ENCODE data around the gene SND1.
A peak's percentile ranks its signal among the peaks of the same experiment; 100 is the strongest.
"Not testable (repeated sequence)": the region's sequence is repeated elsewhere in the genome, so short reads cannot be mapped to it uniquely, and the experiment has no call there.

The SND1 gene

GRCh38 chr7:127940381-127941160 is 288.6 kb downstream of the SND1 start:
- DNase-seq: peak in 2 of 14 donors; percentile 7 to 14

GRCh38 chr7:127941476-127942210 is 289.6 kb downstream of the SND1 start:
- peak in 1 of 14 donors; percentile 47 for DNase-seq

DNA sequence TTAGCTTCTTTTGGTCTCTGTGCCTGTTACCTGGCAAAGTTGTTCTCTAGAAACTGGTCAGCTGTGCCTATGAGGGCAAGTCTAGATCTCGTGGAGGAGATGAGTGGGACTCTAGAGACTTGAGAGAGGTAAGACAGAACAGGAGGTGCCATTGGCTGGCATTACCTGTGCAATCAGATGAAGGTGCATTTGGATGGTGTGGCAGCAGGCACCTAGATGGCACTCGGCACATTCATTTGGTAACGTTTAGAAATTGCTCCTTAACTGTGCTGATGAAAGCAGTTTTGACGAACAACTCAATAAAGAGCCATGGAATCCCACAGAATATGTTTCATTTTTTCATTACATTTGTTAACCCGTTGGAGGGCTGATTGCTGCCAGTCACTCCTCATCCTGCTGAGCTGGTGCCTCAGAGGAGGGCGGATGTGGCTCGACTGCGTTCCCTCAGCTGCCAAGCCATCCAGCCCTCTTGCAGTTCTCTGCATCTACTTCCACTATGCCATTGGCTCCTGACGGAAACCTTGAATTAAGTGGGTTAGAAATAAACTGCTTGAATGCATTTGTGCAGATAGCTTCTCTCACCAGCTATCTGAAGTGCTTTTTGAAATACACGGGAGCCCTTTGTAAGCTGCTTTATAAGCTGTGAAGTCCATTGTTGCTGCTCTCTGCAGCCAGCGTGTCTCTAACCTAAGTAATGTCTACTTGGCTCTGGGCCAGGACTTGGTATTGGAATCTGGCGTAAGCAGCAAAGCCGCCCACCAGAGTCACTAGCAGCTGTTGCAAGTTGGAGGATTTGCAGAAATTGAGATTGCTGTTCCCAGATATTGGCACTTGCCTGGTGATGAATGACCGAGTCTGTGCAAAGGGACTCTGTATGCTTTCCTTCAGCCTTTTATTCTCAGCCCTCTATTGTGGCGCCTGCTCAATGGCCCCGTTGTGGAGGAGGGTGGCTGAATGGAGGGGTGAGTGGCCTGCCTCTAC is 291.8 kb downstream of the SND1 start:
- DNase-seq: peak in 12 of 14 donors; percentile 31 to 81 (median 70)

DNA sequence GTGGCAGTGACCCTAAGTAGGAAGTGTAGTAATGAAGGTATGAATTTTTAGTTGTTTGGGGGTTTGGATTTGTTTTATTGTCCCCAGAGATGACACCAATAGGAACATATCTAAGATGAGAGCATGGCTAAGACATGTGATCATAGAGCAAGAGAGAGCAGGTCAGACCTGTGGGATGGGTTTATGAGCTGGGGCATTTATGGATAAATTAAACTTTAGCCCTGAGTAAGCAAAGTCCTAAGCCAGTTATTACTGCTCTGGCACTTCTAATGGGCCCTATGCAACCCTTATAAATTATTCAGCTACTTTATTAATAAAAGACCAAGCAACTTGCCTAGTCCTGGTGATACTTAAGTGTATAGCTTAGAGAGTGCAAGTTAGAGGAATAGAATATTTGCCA is 294.1 kb downstream of the SND1 start:
- no peak for DNase-seq

GRCh38 chr7:127946847-127947246 is 294.9 kb downstream of the SND1 start:
- no peak for DNase-seq

DNA sequence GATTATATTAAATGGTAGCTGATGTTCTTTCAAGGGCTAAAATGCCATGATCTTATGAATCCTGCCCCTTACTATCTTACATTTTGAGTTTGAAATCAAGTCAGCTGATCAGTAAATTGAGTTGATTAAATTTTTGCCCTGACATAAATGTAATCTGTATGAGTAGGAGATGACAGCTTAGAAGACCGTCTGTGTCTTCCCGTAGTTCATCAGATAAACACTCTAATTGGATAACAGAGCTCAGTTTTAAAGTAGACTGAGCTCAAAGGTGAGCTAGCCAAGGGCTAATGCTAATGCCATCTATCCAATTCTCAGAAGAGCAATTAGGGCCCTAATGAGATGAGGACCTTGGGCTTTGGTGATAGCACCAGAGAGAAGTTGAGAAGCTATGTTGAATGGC is 296.3 kb downstream of the SND1 start:
- DNase-seq: no peak

DNA sequence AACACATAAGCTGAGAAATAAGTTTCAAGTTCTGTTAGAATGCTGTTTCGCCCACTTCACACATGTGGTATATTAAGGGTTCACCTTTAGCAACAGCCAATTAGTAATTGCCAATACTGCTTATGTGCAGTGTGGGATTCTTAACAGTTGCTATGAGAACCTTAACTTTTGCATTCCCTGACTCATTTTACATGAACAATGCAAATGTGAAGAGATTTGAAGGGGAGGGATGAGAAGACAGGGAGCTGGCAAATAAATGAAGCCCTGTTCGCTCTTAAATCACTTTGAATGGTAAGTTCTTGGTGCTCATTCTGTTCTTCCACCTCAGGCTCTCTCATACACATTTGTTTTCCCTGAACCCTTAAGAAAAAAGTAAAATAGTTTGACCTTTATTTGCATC is 296.9 kb downstream of the SND1 start:
- no peak for DNase-seq

DNA sequence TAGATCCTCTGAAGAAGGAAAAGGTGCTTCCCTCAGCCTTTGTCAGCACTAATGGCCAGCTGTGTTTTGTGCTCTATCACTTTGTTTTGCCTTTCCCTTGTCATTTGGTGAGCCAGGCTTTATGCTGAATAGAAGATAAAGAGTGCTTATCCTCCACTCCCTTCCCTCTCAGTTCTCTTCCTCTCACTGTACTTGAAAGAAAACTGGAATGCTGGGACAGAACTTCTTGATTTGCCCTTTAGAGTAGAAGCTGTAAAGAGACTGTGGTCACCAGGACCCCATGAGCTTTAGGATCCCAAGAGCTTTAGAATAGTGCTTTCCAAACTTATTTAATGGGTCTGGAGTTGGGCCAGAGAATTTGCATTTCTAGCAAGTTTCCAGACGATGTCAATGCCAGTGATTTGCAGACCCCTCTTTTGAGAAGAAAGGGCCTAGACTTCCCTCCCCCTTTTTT is 297.8 kb downstream of the SND1 start:
- DNase-seq: no peak

GRCh38 chr7:127950233-127950935 is 298.4 kb downstream of the SND1 start:
- no peak for DNase-seq

DNA sequence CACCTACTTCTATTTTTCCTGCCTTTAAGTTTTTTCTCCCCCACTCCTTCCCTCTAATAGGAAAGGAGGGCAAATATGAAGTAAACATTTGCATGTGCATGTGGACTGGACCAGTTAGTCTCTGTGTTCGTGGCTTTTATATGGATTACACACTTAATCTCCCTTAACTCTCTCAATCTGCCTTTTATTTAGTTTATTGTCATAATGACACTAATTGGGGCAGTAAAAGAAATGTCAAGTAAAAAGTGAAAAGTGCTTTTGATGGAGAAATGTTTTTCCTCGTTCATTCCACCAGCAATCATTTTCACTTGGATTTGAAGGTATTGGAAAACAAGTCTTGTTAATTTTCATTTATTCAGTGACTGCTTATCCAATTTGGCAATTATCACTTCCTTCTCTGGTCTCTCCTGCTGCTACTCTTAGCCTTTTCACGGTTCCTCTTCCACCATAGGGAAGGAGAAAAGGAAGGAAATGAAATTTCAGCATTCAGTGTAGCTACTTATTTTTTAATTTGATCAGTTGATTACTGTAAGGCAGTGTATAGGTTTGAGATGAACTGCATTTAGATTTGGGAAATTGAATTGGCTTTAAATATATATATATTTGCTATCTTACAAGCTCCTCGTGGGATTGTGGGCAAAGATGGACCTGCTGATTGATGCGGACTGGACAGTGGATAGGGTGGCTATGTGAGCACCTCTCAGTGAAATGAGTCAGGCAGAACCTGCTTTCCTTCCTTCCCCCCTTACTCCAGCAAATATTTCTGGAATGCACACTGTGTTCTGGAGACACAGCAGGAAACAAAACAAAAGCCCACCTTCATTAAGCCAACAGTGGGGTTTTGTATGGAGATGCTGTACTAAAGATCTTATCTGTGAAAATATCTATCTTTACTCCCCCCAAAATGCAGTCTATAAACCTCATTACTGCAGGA is 301.7 kb downstream of the SND1 start:
- no peak for DNase-seq

DNA sequence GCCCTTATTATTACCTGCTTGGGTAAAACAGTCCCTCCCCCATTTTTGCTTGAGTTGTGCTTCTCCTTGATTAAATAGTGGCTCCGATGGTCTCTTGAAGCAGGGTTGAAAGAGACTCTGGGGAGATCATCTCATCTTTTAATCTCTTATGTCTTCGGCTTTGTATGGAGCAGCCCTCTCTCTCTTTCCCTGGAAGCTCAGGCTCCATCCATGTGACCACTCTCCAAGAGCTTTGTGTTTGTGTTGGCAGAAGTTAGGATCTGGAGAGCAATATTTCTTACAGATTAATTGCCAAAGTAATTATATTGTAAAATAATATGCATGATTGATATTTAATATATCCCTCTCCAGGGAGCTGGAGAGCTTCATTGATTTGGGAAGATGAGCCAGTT is 302.4 kb downstream of the SND1 start:
- DNase-seq: no peak

DNA sequence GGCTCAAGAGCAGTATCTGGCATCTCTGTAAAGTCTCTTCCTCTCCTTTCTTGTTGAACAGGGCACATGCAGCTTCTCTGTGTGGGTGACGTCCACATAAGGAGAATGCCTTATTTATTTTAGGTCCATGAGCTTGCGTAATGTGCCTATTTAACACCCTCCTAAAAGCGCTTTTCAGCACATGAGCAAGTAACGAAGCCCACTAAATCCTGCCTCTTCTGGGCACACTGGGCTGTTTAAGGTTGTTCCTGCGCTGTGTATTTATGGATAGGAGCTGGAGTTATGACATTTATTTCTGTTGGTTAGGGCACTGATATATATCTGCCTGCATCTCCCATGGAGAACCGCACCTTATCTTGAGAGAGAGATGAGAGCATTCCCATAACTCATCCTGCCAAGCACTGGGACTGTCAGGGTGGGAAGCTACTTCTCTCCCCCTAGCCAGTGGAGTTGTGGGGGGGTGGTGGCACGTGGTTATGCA is 303.1 kb downstream of the SND1 start:
- no peak for DNase-seq

DNA sequence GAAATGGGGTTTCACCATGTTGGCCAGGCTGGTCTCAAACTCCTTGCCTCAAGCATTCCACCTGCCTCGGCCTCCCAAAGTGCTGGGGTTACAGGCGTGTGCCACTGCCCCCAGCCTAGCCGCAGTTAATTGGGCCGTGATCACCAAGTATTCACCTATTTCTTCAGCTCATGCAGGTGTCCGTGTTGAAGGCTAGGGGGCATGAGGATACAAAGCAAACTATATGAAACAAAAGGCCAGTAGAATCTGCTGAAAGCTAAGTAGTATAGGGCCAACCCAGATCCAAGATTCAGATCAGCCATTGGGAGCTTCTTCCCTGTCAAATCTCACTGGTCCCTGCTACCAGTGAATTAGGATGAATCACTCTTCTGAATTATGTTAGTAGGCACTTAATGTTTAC is 305.9 kb downstream of the SND1 start:
- DNase-seq: no peak

- DNase-seq: no peak
Observed at GRCh38 chr7:127959770-127960169, 307.8 kb downstream of the SND1 start.

DNA sequence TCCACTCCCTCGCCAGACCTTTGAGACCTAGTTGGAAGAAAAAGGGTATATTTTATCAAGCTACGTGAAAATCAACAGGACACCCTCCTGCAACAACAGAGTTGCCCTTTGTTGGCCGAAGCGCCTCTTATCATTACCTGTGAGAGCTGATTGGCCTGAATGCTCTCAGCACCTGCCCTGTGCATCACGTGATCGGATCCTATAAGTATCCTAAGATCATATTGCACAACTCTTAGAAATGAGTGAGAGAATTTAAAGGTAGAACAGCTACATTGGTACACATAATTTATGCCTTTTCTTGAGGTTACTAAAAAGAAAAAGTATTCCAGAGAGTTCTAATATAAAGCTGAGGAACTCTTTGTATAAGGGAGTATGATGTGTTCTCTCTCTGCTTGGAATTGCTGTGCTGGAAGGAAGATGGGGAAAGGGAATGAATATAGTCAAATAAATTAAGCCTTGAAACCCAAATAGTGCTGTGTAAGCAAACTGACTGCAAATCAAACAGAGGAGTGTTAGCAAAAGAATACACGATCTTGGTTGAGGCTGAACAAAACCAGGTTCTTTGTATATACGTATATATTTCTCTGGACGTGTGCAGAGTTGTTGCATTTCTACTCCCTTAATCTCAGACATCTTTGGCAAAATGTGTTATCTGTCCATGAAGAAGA is 309.9 kb downstream of the SND1 start:
- no peak for DNase-seq

DNA sequence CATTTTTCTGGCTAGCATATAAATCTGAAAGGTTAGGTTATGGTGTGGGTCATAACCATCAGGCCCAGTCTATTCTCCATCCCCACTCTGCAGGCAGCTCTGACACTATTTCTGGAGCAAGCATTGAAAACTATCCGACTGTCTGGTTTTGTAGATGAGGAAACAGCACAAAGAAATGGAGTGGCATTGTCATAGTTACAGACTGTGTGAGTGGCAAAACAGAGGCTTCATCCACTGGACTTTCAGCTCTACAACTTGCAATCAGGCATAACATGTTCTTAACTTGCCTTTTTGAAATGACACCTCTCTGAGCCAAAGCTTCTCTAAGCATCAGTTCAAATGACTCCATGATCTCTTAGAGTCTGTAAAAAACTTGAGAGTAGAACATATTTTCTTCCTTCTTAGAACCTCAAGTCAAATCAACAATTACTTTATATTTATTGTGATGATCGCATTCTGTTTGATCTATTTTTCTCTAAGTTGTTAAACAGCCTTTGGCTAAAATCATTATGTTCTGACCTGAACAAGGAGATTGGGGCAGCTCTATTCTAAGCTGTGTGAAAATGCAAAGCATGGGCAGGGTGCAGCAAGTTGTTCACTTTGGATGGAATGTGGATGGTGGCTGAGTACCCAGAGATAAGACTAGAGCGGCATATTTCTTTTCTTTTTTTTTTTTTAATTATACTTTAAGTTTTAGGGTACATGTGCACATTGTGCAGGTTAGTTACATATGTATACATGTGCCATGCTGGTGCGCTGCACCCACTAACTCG is 310.8 kb downstream of the SND1 start:
- no peak for DNase-seq

GRCh38 chr7:127963850-127964249 is 311.9 kb downstream of the SND1 start:
- not testable (repeated sequence) for DNase-seq

- no peak for DNase-seq
Observed at GRCh38 chr7:127967281-127967680, 315.3 kb downstream of the SND1 start.

DNA sequence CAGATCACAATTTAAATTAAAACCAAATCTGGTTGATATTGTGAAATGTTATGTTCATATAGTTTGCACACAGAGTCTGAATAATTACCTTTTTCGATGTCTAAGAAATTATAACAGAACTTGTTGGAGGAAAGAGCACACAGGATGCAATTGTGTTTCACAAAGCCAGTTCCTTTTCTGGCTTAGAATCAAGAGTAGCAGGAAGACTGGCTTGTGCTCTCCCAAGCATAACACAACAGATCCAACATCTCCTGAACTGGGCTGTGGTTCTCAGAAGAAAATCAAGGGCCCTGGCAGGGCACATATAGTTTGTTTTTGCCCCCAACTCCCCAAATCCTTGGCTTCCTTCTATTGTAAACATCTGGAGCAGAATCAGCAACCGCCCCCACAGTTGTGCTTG is 316.6 kb downstream of the SND1 start:
- DNase-seq: peak in 1 of 14 donors; percentile 14
